ENCODE results near the gene LPIN1.

Gene LPIN1

DNA sequence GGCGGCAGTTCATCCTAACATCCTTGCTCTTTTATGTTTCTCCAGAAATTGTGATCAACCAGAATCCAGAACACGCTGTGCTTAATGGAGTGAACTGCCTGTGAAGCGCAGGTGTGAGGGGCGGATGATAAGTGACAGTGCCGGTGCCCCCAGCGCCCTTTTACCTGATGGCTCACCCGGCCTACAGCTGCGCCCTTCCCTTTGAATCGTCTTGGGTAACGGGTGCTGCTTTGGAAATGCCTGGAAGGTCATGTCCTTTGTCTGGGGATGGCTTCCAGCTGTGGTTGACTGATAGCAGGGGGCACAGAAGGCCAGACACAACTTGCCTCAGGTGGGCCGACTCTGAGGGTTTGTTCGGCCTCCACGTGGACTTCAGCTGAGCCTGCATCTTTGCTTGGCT is 119.4 kb downstream of the LPIN1 start:
- in situ Hi-C loops (cut with MboI; ENCODE audit: low pct_unique_long_range_greater_than_20kb, low sequenced_read_pairs, unreplicated experiment), result loop anchor here (25.0 kb wide), 1 partner anchor 171 kb away; no protein-coding TSS in a partner anchor
- TF ChIP-seq, protein P1, sequence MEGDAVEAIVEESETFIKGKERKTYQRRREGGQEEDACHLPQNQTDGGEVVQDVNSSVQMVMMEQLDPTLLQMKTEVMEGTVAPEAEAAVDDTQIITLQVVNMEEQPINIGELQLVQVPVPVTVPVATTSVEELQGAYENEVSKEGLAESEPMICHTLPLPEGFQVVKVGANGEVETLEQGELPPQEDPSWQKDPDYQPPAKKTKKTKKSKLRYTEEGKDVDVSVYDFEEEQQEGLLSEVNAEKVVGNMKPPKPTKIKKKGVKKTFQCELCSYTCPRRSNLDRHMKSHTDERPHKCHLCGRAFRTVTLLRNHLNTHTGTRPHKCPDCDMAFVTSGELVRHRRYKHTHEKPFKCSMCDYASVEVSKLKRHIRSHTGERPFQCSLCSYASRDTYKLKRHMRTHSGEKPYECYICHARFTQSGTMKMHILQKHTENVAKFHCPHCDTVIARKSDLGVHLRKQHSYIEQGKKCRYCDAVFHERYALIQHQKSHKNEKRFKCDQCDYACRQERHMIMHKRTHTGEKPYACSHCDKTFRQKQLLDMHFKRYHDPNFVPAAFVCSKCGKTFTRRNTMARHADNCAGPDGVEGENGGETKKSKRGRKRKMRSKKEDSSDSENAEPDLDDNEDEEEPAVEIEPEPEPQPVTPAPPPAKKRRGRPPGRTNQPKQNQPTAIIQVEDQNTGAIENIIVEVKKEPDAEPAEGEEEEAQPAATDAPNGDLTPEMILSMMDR (IDR thresholded peaks at IDR 0.05; ENCODE audit: extremely low read depth, insufficient read depth, missing control alignments), result no peak
- no peak for DNase-seq (ENCODE audit: low spot score)

DNA sequence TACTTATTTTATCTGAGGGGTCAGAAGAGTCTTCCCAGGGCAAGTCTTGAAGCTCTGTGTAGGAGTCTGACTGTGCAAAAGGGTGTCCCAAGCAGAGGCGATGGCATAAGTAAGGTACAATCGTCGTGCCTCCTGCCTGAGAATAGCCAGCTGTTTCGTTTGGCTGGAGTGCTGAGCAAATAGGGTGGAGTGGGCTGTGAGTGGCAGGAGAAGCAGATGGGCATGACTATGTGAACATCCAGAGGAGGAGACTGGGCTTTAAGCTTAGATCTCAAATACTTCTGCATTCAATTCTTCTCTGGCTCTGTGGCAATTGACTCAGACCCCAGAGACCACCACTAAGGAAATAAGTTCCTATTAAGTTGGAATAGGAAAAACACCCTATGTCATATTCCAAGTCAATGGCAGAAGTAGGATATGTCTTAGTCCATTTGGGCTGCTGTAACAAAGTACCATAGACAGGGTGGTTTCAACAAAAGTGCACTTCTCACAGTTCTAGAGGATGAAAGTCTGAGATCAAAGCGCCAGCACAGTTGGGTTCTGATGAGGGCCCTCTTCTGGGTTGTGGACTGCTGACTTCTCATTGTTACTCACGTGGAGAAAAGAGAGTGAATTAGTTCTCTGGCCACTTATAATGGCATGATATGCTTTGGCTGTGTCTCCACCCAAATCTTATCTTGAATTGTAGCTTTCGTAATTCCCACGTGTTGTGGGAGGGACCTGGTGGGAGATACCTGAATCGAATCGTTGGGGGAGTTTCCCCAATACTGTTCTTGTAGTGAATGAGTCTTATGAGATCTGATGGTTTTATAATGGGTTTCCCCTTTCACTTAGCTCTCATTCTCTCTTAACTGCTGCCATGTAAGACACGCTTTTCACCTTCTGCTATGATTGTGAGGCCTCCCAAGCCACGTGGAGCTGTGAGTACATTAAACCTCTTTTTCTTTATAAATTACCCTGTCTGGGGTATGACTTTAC is 120.2 kb downstream of the LPIN1 start:
- DNase-seq (ENCODE audit: low spot score), result no peak
- in situ Hi-C loops (cut with MboI; ENCODE audit: low pct_unique_long_range_greater_than_20kb, low sequenced_read_pairs, unreplicated experiment), result loop anchor here (25.0 kb wide), 1 partner anchor 171 kb away; no protein-coding TSS in a partner anchor
- TF ChIP-seq, protein P1 (IDR thresholded peaks at IDR 0.05; ENCODE audit: extremely low read depth, insufficient read depth, missing control alignments), result no peak

DNA sequence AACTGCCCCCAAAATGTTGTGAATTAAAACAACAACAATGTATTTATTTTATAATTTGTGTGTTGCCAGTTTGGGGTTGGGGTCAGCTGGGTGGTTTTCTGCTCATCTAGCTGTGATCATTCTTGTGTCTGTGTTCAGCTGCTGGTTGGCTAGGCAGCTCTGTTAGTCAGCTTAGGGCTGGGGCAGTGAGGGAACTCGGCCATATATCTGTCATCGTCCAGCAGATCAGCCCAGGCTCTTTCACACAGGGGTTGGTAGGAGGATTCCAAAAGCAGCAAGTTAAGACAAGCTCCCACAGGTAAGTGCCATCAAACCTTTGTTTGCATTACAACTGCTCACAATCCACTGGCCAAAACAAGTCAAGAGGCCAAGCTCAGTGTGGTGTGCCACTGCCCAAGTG is 121.5 kb downstream of the LPIN1 start:
- in situ Hi-C loops (cut with MboI; ENCODE audit: low pct_unique_long_range_greater_than_20kb, low sequenced_read_pairs, unreplicated experiment), result loop anchor here (25.0 kb wide), 1 partner anchor 169 kb away; no protein-coding TSS in a partner anchor
- no peak for DNase-seq (ENCODE audit: low spot score)
- TF ChIP-seq, protein P1 (IDR thresholded peaks at IDR 0.05; ENCODE audit: extremely low read depth, insufficient read depth, missing control alignments), result no peak

DNA sequence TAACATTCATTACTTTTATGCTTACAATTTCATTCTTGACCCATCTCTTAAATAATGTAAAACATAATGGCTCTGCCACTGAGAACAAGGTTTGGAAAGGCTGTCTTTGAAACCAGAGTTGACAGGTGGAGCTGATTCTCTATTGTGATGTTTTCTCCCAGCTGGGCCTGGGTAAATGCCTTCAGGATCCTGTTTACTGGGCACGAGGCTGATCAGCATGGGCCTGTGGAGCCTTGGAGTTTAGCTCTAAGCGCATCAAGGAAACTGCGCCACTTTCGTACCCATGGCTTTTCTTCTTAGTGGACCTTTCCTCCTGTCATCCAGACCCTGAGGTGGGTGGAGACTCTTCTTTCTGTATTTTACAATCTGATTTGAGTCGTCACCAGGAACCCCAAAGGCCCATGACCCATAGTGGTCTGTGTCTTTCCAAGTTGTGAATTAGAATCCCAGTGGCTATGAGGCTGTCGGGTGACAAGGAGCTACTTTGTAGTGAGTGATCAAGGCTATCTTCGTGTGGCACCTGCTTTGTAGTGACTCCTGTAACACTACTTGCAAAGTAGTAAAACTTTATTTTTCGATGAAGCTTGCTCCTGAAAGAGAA is 123.1 kb downstream of the LPIN1 start:
- in situ Hi-C loops (cut with MboI; ENCODE audit: low pct_unique_long_range_greater_than_20kb, low sequenced_read_pairs, unreplicated experiment), result loop anchor here (25.0 kb wide), 1 partner anchor 168 kb away; no protein-coding TSS in a partner anchor
- DNase-seq (ENCODE audit: low spot score), result no peak
- TF ChIP-seq, protein P1 (IDR thresholded peaks at IDR 0.05; ENCODE audit: extremely low read depth, insufficient read depth, missing control alignments), result no peak

DNA sequence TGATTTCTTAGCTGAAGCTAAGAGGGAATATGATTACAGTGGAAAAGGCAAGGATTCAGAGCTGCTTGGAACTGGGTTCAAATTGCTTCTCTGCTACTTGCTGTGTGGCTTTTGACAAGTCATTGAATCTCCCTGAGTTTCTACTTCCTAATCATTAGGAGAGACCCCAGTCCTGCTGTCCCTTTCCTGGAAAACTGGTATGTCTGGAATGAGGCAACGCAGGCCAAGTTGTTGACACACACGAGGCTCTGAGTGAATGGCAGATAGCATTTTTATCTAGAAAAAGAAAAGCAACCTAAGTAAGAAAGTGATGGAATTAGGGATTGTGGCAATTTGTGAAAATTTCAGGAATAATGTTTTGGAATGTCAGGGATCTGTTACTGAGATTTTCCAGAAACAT is 123.6 kb downstream of the LPIN1 start:
- TF ChIP-seq, protein P1 (IDR thresholded peaks at IDR 0.05; ENCODE audit: extremely low read depth, insufficient read depth, missing control alignments), result no peak
- no peak for DNase-seq (ENCODE audit: low spot score)
- in situ Hi-C loops (cut with MboI; ENCODE audit: low pct_unique_long_range_greater_than_20kb, low sequenced_read_pairs, unreplicated experiment), result loop anchor here (25.0 kb wide), 1 partner anchor 167 kb away; no protein-coding TSS in a partner anchor

DNA sequence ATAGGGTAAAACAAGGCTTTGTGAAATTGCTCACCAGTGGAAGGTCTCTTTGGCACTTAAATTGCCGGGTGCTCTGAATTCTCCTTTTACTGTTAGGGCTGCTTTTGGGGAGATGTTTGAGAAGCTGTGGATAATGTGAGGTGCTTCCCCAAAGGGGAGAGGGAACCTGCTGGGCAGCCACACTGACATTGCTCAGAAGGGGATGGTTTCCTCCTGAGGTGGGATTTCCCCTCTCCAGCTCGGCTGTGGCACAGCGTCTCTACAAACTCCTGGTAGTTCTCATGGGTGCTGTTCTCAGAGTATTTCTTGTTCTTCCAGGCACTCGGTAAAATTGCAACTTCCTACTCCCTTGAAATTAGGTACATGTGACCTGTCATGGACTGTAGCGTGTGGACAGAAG is 124.2 kb downstream of the LPIN1 start:
- TF ChIP-seq, protein P1 (IDR thresholded peaks at IDR 0.05; ENCODE audit: extremely low read depth, insufficient read depth, missing control alignments), result no peak
- no peak for DNase-seq (ENCODE audit: low spot score)
- in situ Hi-C loops (cut with MboI; ENCODE audit: low pct_unique_long_range_greater_than_20kb, low sequenced_read_pairs, unreplicated experiment), result loop anchor here (25.0 kb wide), 1 partner anchor 167 kb away; no protein-coding TSS in a partner anchor
